Mesendoderm (in vitro differentiated cells): ENCODE data around the gene RAP1B.

Experiments used
- DNase-seq: peaks from one replicate; pipeline ENCODE4 v3.0.0; 2013
- H2AK5ac ChIP-seq: 2 replicates; pipeline ENCODE4 v1.6.1; 2013; ENCODE audit warnings: low read length, inconsistent platforms
- H2BK120ac ChIP-seq: 2 replicates; pipeline ENCODE4 v1.6.1; 2013; ENCODE audit warnings: low read depth, mild to moderate bottlenecking, low read length, moderate library complexity, mixed read lengths
- H2BK15ac ChIP-seq: replicated peaks from 2 replicates; pipeline ENCODE4 v1.6.1; 2013; ENCODE audit warnings: low read depth, mild to moderate bottlenecking, moderate library complexity
- H2BK5ac ChIP-seq: 2 replicates; pipeline ENCODE4 v1.6.1; 2013; ENCODE audit warnings: low read length, inconsistent platforms
- H3K18ac ChIP-seq: 2 replicates; pipeline ENCODE4 v1.6.1; 2013; ENCODE audit warnings: mild to moderate bottlenecking, low read length, mixed read lengths
- H3K23ac ChIP-seq: one replicate; pipeline ENCODE4 v1.6.1; 2013; ENCODE audit warnings: low read length
- H3K27ac ChIP-seq: 2 replicates; pipeline ENCODE4 v1.5.1; 2013; ENCODE audit warnings: low read depth, mild to moderate bottlenecking, inconsistent platforms, low read length, moderate library complexity
- H3K27me3 ChIP-seq: 2 replicates; pipeline ENCODE4 v1.6.1; 2013; ENCODE audit warnings: low read length, control low read depth, mild to moderate bottlenecking, inconsistent platforms; ENCODE audit not compliant: insufficient read depth, poor library complexity
- H3K36me3 ChIP-seq: 2 replicates; pipeline ENCODE4 v1.6.1; 2013; ENCODE audit warnings: low read length, inconsistent platforms; ENCODE audit not compliant: control insufficient read depth, insufficient read depth
- H3K4ac ChIP-seq: one replicate; pipeline ENCODE4 v1.6.1; 2013; ENCODE audit warnings: low read depth, mild to moderate bottlenecking, low read length, moderate library complexity
- H3K4me1 ChIP-seq: 2 replicates; pipeline ENCODE4 v1.6.1; 2013; ENCODE audit warnings: low read depth, low read length, inconsistent platforms; ENCODE audit not compliant: control insufficient read depth
- H3K4me2 ChIP-seq: 2 replicates; pipeline ENCODE4 v1.6.1; 2013; ENCODE audit warnings: low read length
- H3K4me3 ChIP-seq: 2 replicates; pipeline ENCODE4 v1.5.1; 2013; ENCODE audit warnings: mild to moderate bottlenecking, low read length
- H3K56ac ChIP-seq: one replicate; pipeline ENCODE4 v1.6.1; 2013; ENCODE audit warnings: low read length
- H3K79me1 ChIP-seq: 2 replicates; pipeline ENCODE4 v1.6.1; 2013; ENCODE audit warnings: low read length, inconsistent platforms
- H3K79me2 ChIP-seq: 2 replicates; pipeline ENCODE4 v1.6.1; 2013; ENCODE audit warnings: mild to moderate bottlenecking, low read length; ENCODE audit not compliant: control insufficient read depth, insufficient read depth
- H3K9ac ChIP-seq: 2 replicates; pipeline ENCODE4 v1.6.1; 2013; ENCODE audit warnings: low read length, inconsistent platforms
- H4K5ac ChIP-seq: one replicate; pipeline ENCODE4 v1.6.1; 2013; ENCODE audit warnings: low read length
- H4K8ac ChIP-seq: one replicate; pipeline ENCODE4 v1.6.1; 2013; ENCODE audit warnings: low read depth, mild to moderate bottlenecking, control low read depth, low read length, moderate library complexity
- WGBS: extraction: QIAGEN DNeasy Blood & Tissue Kit; methylation state at CpG from one replicate; pipeline ENCODE4 v1.1.7; 2013; ENCODE audit warnings: low lambda C conversion rate, missing lambda C conversion rate; ENCODE audit not compliant: insufficient coverage; ENCODE audit errors: extremely low coverage; 5-methylcytosine and 5-hydroxymethylcytosine counted together

Gene RAP1B

GRCh38 chr12:68581926-68582325, 28.8 kb upstream of the RAP1B start:
- no peak overlapping the region for H3K4me3 ChIP-seq
- H3K9ac ChIP-seq, result no peak overlapping the region
- H3K79me1 ChIP-seq, result no peaks in the 10 kb centered on the region
- H2BK15ac ChIP-seq, result no peak overlapping the region
- H3K56ac ChIP-seq, result no peak overlapping the region
- DNase-seq, result no peak
- no peak overlapping the region for H3K18ac ChIP-seq
- H3K4me2 ChIP-seq, result no peak overlapping the region
- no peaks in the 10 kb centered on the region for H3K36me3 ChIP-seq
- no peak overlapping the region for H2BK120ac ChIP-seq
- WGBS, result no CpG with 5 or more reads among the region's 4 CpGs
- no peak overlapping the region for H2BK5ac ChIP-seq
- H4K5ac ChIP-seq, result no peak overlapping the region
- H4K8ac ChIP-seq, result no peak overlapping the region
- no peaks in the 10 kb centered on the region for H3K79me2 ChIP-seq
- no peaks in the 10 kb centered on the region for H3K27me3 ChIP-seq
- H3K4me1 ChIP-seq, result no peaks in the 10 kb centered on the region
- no peak overlapping the region for H3K4ac ChIP-seq
- no peak overlapping the region for H3K27ac ChIP-seq
- H3K23ac ChIP-seq, result no peak overlapping the region
- no peak overlapping the region for H2AK5ac ChIP-seq

DNA sequence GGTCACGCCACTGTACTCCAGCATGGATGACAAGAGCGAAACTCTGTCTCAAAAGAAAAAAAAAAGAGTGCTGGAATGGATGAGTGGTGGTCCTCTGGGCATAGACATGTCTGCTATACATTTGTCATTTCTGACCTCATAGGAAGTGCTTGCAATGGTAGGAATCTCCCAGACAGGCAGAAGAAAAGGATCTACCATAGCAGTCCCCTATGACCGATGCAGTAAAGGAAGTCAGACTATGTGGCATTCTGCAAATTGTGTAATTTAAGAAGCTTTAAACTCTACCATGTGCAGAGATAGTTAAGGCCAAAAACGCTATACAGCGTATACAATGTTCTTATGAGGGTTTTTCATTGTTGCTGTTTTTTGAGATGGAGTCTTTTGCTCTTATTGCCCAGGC, 24.7 kb upstream of the RAP1B start:
- Histone ChIP-seq H3K4me2 (no peak overlapping the region), H3K56ac (no peak overlapping the region), H3K36me3 (no peaks in the 10 kb centered on the region), H3K4ac (no peak overlapping the region), H3K27ac (no peak overlapping the region), H2BK120ac (no peak overlapping the region), H3K79me1 (no peaks in the 10 kb centered on the region), H4K8ac (no peak overlapping the region), H3K79me2 (no peaks in the 10 kb centered on the region), H3K18ac (no peak overlapping the region), H3K23ac (no peak overlapping the region), H3K4me1 (no peaks in the 10 kb centered on the region), H2BK5ac (no peak overlapping the region), H3K4me3 (no peak overlapping the region), H2BK15ac (no peak overlapping the region), H3K27me3 (no peaks in the 10 kb centered on the region), H2AK5ac (no peak overlapping the region), H3K9ac (no peak overlapping the region), H4K5ac (no peak overlapping the region)
- no CpG with 5 or more reads among the region's 5 CpGs for WGBS
- no peak for DNase-seq

- no peak overlapping the region for H3K56ac ChIP-seq
- H4K8ac ChIP-seq, result no peak overlapping the region
- H3K79me1 ChIP-seq, result no peaks in the 10 kb centered on the region
- H3K4ac ChIP-seq, result no peak overlapping the region
- H3K4me1 ChIP-seq, result no peaks in the 10 kb centered on the region
- no peak overlapping the region for H3K27ac ChIP-seq
- no peak overlapping the region for H2BK15ac ChIP-seq
- no peak overlapping the region for H3K18ac ChIP-seq
- no peak overlapping the region for H3K4me2 ChIP-seq
- no peaks in the 10 kb centered on the region for H3K27me3 ChIP-seq
- no peak overlapping the region for H3K4me3 ChIP-seq
- H3K36me3 ChIP-seq, result no peaks in the 10 kb centered on the region
- H3K23ac ChIP-seq, result no peak overlapping the region
- no peak overlapping the region for H3K9ac ChIP-seq
- H2BK120ac ChIP-seq, result no peak overlapping the region
- no peak overlapping the region for H2AK5ac ChIP-seq
- H3K79me2 ChIP-seq, result no peaks in the 10 kb centered on the region
- whole genome bisulfite sequencing, result no CpG with 5 or more reads among the region's 3 CpGs
- no peak for DNase-seq
- H4K5ac ChIP-seq, result no peak overlapping the region
- no peak overlapping the region for H2BK5ac ChIP-seq
Observed at GRCh38 chr12:68587448-68587873, 23.2 kb upstream of the RAP1B start.

GRCh38 chr12:68589194-68589593, 21.5 kb upstream of the RAP1B start:
- Histone ChIP-seq H3K56ac (no peak overlapping the region), H3K79me2 (no peaks in the 10 kb centered on the region), H3K4ac (no peak overlapping the region), H4K8ac (no peak overlapping the region), H3K4me3 (no peak overlapping the region), H3K18ac (no peak overlapping the region), H2AK5ac (no peak overlapping the region), H3K4me1 (no peaks in the 10 kb centered on the region), H2BK120ac (no peak overlapping the region), H3K4me2 (no peak overlapping the region), H3K27me3 (no peaks in the 10 kb centered on the region), H3K9ac (no peak overlapping the region), H3K27ac (no peak overlapping the region), H2BK15ac (no peak overlapping the region), H2BK5ac (no peak overlapping the region), H3K23ac (no peak overlapping the region), H3K79me1 (no peaks in the 10 kb centered on the region), H3K36me3 (no peaks in the 10 kb centered on the region), H4K5ac (no peak overlapping the region)
- WGBS, result no CpG with 5 or more reads among the region's 3 CpGs
- DNase-seq, result no peak

- Histone ChIP-seq H3K36me3 (no peaks in the 10 kb centered on the region), H3K79me2 (no peaks in the 10 kb centered on the region), H3K9ac (no peak overlapping the region), H3K4me2 (no peak overlapping the region), H3K79me1 (no peaks in the 10 kb centered on the region), H3K4ac (no peak overlapping the region), H2AK5ac (no peak overlapping the region), H2BK5ac (no peak overlapping the region), H2BK120ac (no peak overlapping the region), H4K8ac (no peak overlapping the region), H3K18ac (no peak overlapping the region), H2BK15ac (no peak overlapping the region), H4K5ac (no peak overlapping the region), H3K4me3 (no peak overlapping the region), H3K4me1 (no peaks in the 10 kb centered on the region), H3K27me3 (no peaks in the 10 kb centered on the region), H3K56ac (no peak overlapping the region), H3K23ac (no peak overlapping the region), H3K27ac (no peak overlapping the region)
- no peak for DNase-seq
- WGBS, result no CpG with 5 or more reads among the region's 6 CpGs
Observed at GRCh38 chr12:68591734-68592418, 18.8 kb upstream of the RAP1B start.

GRCh38 chr12:68595241-68595640, 15.5 kb upstream of the RAP1B start:
- H3K4me1 ChIP-seq, result no peaks in the 10 kb centered on the region
- H3K4me3 ChIP-seq, result no peak overlapping the region
- no peak overlapping the region for H3K27ac ChIP-seq
- no peak overlapping the region for H2BK5ac ChIP-seq
- no peak for DNase-seq
- no peak overlapping the region for H3K18ac ChIP-seq
- WGBS, result no CpG with 5 or more reads among the region's 4 CpGs
- no peak overlapping the region for H3K23ac ChIP-seq
- no peak overlapping the region for H3K4me2 ChIP-seq
- H3K36me3 ChIP-seq, result no peaks in the 10 kb centered on the region
- H3K27me3 ChIP-seq, result no peaks in the 10 kb centered on the region
- H4K5ac ChIP-seq, result no peak overlapping the region
- H2BK15ac ChIP-seq, result no peak overlapping the region
- no peak overlapping the region for H4K8ac ChIP-seq
- H3K9ac ChIP-seq, result no peak overlapping the region
- H2AK5ac ChIP-seq, result no peak overlapping the region
- H3K4ac ChIP-seq, result no peak overlapping the region
- no peak overlapping the region for H2BK120ac ChIP-seq
- H3K79me1 ChIP-seq, result no peaks in the 10 kb centered on the region
- no peaks in the 10 kb centered on the region for H3K79me2 ChIP-seq
- no peak overlapping the region for H3K56ac ChIP-seq
